Kasumi-1 (cell line): ENCODE results near the gene CACNB2.

Experiments
- DNase-seq, 2 experiments: peaks; one replicate each; lab custom pipeline; 2025; lab: John Stamatoyannopoulos, UW

The CACNB2 gene

GRCh38 chr10:18340496-18341051, 200.3 kb downstream of the CACNB2 start:
- DNase-seq = no peak

GRCh38 chr10:18341055-18341454, 200.8 kb downstream of the CACNB2 start:
- no peak for DNase-seq

- no peak for DNase-seq
These were observed 203.3 kb downstream of the CACNB2 start for GRCh38 chr10:18343573-18343972.

- DNase-seq = no peak
These were observed 205.1 kb downstream of the CACNB2 start for GRCh38 chr10:18345308-18345707.

GRCh38 chr10:18350340-18350739, 210.1 kb downstream of the CACNB2 start:
- no peak for DNase-seq

GRCh38 chr10:18351421-18351820, 211.2 kb downstream of the CACNB2 start:
- DNase-seq = no peak

GRCh38 chr10:18352175-18352574, 212.0 kb downstream of the CACNB2 start:
- DNase-seq = no peak

GRCh38 chr10:18359812-18360211, 219.6 kb downstream of the CACNB2 start:
- DNase-seq = no peak

GRCh38 chr10:18362892-18363291, 222.7 kb downstream of the CACNB2 start:
- DNase-seq = no peak

- DNase-seq = peak; percentile 8 to 26
These were observed 225.0 kb downstream of the CACNB2 start for GRCh38 chr10:18364987-18365775.

- DNase-seq = no peak
These were observed 227.6 kb downstream of the CACNB2 start for GRCh38 chr10:18367840-18368239.

GRCh38 chr10:18368273-18368672, 228.0 kb downstream of the CACNB2 start:
- DNase-seq = no peak

GRCh38 chr10:18368682-18369081, 228.5 kb downstream of the CACNB2 start:
- no peak for DNase-seq

GRCh38 chr10:18369859-18370473, 229.7 kb downstream of the CACNB2 start:
- DNase-seq = no peak

- no peak for DNase-seq
These were observed 236.4 kb downstream of the CACNB2 start for GRCh38 chr10:18376650-18377049.

GRCh38 chr10:18377898-18378297, 237.7 kb downstream of the CACNB2 start:
- DNase-seq = no peak

GRCh38 chr10:18378766-18379165, 238.5 kb downstream of the CACNB2 start:
- no peak for DNase-seq

GRCh38 chr10:18381679-18382078, 241.5 kb downstream of the CACNB2 start:
- no peak for DNase-seq

GRCh38 chr10:18397906-18398305, 257.7 kb downstream of the CACNB2 start:
- DNase-seq = no peak

GRCh38 chr10:18399158-18399557, 258.9 kb downstream of the CACNB2 start:
- DNase-seq = no peak

- DNase-seq = no peak
These were observed 260.1 kb downstream of the CACNB2 start for GRCh38 chr10:18400201-18400905.

GRCh38 chr10:18400906-18401245, 260.7 kb downstream of the CACNB2 start:
- DNase-seq = no peak
